Esophagus muscularis mucosa (tissue), 3 donors: Measurements from ENCODE around the gene TGM3.

Source experiments
- CTCF ChIP-seq, 3 experiments: fragments of 200-600 bp in 2 of 3; fragments of 450-650 bp in 1 of 3; sonication (generic) in 2 of 3; IDR thresholded peaks; one replicate each; pipeline ENCODE4 v1.5.1; 2017 to 2019; ENCODE audit warnings: antibody characterized with exemption in 3 of 3, mild to moderate bottlenecking in 2 of 3, moderate library complexity in 1 of 3
- POLR2A ChIP-seq: fragments of 450-650 bp; IDR thresholded peaks from one replicate; pipeline ENCODE4 v1.6.1; 2017; ENCODE audit warnings: antibody characterized with exemption, moderate library complexity, mild to moderate bottlenecking, low read depth
- POLR2AphosphoS5 ChIP-seq, 2 donors: sonication (generic); formaldehyde crosslinking; IDR thresholded peaks; one replicate each; pipeline ENCODE4 v1.6.1; 2017; ENCODE audit warnings: antibody characterized with exemption in 2 of 2

- TF ChIP-seq CTCF (IDR thresholded peaks at IDR 0.05) (no peak), POLR2A (no peak), POLR2AphosphoS5 (IDR thresholded peaks at IDR 0.05) (no peak)
These were observed 39.8 kb upstream of the TGM3 start for GRCh38 chr20:2255926-2256531.
